NCI-H2227 (cell line): ENCODE results near the gene REELD1.

Experiments
- DNase-seq: peaks from one replicate; lab custom pipeline; 2025; ENCODE audit not compliant: unreplicated experiment; lab: John Stamatoyannopoulos, UW

REELD1 gene

DNA sequence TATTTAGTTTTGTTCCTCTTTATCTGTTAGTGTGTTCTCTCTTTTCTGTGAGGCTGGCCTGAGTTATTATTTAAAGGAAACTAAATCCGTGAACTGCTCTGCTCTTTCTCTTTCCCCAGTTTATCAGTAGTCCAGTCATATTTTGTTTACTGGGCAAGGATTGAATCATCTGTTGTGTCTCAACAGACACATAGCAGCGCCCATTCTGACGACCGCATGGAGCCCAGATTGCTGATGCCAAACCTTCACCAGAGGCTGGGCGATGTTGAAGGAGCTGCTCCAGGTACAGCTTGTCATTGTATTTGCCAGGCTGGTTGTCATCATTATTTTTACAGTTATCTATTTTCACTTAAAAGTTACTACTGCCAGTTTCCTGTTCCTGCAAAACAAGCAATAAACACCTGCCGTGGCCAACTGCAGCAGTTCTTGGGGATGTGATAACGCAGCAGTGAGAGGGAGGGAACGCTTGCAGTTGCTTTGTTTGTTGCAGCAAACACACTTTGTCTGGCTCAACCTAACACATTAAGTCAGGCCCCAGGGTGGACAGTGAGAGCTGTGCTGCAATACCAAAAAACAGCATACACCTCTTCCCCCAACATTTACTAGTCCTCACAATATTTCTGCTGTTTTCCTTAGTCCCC lies 10.1 kb downstream of the REELD1 start:
- no peak for DNase-seq

DNA sequence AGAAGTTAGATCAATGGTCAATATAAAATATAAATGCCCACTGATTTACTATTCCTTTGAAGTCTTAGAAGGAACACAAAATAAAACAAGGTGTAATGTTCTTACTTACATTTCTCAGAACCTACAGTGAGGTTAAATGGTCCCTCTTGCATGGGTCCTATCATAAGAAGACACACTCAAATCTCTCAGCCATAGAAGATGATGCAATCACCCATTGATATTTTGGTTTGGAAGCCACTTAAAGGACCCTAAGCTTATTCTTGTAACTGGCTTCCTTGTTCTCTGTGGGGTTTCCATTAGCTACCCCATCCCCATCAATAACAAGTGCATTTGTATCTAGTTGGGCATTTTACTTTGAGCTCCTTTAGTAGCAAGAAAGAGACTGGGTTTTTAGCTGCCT lies 15.1 kb downstream of the REELD1 start:
- DNase-seq = no peak

DNA sequence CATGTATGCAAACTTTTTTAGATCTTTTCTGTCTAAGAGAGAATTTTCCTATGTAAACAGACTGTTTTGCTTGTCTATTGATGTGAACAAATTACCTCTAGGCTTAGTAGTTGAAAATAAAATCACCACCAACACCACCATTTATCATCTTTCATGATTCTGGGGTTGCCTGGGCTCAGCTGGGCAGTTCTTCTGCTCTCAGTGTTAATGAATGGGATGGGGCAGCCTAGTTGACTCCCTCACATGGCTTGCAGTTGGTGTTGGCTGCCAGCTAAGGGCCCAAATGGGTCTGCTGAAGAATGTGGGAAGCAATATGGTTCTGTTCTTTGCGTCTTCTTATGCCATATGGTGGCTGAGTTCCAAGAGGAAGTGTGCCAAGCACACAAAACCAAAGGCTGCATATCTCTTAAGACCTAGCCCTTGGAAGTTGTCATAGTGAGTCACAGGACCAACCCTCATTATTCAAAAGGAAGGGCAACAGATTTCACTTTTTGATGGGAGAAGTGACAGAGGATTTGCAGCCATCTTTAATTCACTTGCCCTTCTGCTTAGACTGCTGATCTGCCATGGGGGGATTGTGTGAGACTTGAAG lies 17.9 kb downstream of the REELD1 start:
- DNase-seq = no peak

DNA sequence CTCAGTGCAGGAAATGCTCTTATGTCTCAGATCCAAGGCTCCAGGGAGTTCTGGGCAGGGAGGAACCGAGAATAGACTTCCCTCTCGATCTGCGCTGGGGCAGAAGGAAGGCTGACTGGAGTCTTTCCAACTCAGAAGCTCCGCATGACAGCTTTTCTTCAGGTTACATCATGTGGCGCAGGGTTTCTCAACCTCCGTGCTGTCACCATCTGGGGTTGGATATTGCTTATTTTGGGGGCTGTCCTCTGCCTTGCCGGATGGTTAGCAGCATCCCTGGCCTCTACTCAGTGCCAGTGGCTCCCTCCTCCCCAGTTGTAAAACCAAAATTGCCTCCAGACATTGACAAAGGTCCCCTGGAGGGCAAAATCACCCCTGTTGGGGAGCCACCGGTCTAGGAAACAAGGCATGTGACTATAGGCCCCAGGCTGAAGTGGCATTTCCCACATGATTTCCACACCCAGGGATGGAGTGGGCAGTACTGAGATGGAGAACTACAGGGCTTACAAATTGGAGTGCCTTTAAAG lies 21.4 kb downstream of the REELD1 start:
- DNase-seq = no peak

DNA sequence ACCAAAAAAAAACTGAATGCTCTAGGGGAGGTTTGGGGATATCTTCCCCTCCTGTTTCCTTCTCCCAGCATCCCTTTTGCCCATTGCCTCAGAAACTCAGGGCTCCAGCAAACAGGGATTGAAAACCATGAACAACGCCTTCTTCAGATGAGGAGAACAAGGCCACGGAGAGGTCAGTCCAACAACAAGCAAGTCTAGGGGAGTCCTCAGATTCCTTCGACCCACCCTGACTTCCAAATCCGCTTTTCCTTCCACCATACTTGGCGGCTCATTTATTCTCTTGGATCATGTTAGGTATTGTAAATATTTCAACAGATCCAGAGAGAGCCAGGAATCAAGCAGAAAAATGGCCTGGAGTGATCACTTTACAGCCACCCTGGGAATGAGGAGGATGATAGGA lies 21.9 kb downstream of the REELD1 start:
- no peak for DNase-seq

DNA sequence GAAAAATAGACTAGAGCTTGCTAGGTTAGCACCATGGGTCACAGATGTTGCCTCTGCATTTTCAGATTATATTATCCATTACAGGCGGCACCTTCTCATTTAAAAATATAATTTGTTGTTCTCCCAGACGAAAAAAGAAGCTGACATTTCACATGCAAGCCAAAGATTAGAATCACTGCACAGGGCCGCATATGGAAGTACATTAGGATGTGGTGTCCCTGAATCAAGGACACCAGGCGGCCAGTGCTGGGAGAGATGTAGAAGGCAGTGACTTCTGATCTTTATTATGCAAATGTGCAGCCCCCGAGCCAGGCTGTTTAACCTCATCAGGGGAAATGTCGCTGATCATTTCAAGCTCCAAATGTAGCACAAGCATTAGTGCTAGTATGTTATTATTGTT lies 22.8 kb downstream of the REELD1 start:
- DNase-seq = no peak

DNA sequence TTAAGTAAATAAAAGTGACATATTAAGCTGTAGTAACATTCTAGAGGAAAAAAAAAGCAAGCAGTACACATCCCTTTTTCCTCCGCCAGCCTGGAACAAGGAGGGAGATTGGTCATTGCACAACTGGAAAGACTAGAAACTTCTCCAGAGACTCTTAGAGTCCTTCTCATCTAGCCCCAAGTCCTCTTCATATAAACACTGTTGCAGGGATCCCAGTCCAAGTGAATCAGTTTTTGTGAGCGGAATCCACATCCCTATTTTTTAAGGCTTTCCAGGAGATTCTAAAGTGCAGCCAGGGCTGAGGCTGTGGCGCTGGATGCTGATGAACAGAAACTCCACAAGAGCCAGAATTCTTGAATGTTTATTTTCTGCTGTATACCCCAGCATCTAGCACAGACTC lies 23.8 kb downstream of the REELD1 start:
- DNase-seq = no peak

DNA sequence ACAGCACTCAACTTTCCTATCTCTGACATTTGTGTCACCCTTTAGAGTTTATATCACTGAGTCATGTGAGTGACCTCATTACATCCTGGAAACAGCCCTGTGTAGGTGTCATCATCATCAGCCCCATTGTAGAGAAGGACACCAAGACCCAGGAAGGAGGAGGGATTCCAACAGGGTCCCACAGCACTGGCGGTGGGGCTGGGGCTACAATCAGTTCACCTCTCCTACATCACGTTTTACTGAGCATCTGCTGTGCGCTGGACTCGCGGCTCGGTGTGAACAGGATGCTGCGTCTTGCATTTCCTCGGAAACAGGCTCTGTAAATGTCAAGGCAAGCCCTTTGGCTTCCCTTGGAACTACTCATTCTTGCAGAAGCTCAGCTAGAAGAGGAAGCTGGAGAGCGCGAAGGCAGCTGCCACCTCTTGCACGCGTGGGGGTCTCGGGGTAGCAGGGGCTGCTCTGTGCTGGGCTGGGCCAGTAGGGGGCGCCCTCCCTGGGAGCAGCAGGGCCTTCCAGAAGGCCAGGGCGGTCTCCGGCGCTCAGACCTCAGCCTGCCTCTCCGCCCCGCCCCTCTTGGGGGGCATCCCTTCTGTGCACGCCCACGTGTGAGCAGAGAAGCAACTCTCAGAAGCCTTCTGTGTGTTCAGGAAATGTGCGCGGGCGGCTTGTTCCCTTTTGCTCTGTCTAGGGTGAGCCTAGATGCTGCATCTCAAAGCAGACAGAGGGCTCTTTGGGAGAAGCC lies 29.0 kb downstream of the REELD1 start:
- no peak for DNase-seq

DNA sequence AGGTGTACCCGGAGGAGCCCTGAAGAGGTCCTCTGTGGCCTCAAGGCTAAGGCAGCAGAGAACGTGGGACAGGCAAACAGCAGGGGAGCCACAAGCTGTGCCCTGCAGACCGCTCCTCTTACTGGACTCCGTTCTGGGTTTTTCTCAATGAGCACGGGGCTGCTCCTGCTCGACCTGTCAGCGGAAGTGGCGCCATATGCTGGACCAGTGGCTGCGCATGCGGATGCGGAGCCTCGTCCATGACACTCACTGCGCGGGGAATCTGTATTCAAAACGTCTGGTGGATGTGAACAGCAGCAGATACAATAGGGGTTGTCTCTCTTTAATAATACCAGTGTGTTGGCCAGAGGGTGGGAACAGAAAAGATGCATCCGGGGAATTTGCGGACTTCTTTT lies 29.5 kb downstream of the REELD1 start:
- DNase-seq = no peak

DNA sequence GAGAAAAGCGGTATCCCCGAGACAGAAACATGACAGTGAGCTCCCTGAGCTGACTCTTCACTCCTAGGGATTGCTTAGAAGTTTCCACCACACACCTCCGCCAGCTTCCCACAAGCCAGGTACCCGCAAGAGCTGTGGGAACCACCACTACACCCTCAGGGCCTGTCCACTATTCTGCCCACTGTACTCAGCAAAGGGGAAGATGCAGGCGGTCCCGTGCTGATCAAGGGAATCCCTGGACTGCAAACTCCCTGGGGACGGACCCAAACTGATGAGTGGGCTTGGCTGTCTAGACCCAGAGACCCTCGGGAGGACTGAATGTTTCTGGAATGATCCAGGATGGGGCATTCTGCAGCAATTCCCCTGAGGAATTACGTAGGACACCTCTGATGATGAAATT lies 30.2 kb downstream of the REELD1 start:
- no peak for DNase-seq

DNA sequence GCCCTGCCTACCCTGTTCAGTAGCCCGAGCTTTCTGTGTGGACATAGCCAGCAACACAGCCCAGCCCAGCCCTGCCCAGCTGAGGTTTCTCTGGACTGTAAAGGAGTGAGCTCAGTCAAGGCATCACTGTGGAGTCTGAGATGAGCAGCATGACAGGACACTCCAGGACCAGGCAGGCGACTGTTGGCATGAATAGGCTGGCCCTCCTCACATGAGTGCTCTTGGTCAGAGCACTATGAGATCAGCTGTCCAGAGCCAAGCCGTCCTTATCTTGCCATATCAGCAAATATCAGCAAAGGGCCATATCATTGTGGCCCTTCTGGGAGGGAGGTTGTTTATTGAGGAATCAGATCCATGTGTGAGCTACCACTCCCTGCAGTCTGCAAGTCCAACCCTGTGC lies 30.9 kb downstream of the REELD1 start:
- no peak for DNase-seq

DNA sequence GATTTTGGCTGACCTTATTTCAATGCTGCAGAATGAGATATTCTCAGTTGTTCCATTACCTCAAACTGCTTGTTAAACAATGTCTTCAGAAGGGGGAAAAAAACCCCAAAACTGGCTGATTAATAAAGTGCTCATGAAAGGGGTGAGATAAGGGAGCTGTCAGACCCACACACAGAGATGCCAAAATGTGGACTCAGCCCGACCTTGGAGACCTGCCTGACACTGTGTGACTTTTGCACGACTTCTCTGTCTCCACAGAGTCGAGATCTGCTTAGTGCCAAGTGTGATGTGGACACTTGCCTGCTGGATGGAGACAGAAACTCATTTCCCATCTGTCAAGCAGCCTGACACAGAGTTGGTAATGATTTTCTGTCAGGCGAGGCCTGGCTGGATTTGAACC lies 31.5 kb downstream of the REELD1 start:
- DNase-seq = no peak

DNA sequence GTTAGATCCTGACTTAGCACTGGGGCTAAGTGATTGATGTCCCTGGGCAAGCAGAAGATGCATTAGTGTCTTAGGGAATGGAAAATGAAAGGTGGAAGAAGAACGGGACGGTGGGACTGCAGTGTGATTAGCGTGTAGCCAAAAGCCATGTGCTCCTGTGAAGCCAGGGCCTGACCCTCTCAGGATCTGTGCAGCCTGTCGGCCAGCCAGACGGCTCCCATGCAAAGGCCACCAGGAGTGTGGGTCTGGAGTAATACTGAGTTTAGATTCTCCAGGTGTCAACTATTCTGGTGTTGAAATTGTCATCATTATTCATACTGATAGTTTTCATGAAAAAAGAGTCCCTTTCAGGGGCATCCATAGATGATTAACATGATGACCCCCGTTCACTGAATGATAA lies 32.0 kb downstream of the REELD1 start:
- DNase-seq = no peak

DNA sequence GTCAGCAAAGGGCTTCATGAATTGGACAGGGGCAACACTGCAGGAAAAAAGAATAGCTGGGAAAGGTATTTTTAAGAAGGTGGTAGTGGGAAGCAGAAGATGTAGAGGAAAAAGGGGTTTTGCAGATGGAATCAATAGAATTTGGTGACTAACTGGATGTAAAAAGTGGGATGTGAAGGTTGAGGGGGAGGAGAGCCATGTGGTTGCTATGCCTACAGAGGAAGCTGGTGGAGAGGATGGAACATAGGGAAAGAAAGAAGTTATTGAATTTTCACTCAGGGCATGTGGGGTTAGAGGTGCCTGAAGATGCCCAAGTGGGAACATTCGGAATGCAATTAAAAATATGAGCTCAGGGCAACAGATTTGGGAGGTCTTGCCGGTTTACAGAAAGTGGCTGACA lies 33.0 kb downstream of the REELD1 start:
- DNase-seq = no peak

DNA sequence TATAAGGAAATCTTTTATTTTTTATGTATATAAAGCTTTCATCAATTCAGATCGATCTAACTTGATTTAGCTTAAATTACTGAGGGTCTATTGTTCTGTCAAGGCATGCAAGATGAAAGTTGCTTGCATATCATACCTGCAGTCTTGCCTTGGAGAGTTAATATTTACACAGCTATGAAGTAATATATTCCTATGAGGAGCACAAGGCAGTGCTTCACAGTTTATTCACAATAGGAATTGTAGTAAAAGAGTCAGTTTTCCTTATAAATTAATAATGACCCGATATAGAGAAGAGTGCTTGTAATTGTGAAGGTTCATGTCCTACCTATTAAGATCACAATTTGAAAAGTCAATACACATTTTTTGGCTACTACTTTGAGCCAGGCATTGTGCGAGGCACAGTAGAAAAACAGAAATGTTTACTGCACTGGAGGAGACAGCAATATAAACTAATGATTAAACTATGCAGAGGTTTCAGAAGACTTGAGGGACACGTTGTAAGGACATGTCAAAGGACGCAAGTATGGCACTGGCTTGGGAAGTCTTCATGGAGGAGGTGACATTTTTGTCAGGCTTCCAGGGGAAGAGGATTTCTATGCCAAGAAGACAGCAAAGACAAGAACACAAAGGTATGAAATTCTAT lies 38.8 kb downstream of the REELD1 start:
- DNase-seq = no peak

DNA sequence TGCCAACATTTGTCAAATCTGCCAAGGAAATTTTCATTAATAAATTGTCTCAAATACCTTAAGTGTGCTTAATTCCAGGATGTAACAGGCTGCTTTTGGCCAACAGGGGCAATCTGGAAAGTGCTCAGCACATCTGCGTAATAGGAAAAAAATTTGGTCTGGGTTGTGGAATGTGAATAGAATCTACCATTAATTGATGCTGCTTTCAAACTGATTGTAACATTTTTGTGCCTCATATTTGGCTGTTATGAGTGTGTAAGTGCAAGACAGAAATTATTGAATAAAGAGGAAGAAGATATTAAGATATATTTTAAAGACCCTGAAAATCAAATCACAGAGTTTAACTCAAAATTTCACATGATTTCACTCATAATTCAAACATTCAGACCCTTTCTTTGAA lies 41.1 kb downstream of the REELD1 start:
- DNase-seq = no peak

DNA sequence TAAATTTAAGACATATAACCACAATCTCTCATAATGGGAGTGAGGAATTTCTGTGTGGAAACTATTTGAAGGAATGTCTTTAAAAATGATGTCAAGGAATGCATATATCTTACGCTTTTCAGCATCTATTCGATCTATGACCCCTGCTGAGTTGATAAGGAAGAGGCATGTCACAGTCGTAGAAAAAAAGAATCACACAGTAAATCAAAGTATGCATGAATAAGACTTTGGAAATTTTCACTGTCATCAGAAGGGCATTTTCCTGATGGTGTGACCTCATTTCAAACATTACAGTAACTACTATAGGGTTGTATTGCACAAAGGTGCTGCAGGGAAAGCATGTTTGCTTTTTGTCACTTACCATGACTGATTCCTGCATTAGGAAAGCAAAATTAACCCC lies 41.5 kb downstream of the REELD1 start:
- no peak for DNase-seq

DNA sequence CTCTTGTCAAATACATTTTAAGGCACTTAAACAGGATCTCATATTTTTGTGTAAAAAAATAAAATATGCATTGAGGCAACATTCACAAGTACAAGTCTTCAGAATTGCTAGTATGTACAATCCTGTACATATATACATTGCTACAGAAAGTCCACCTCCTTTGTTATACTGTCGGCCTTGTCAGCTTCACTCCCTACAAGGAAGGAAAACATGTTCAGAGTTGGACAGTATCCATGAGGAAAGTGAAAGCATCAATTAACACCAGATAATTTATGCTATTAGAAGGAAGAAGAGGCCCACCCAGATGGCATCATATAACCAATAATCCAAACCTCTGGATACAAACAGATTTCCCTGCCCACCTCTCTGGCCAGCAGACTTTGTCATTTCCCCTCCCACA lies 42.0 kb downstream of the REELD1 start:
- DNase-seq = no peak

DNA sequence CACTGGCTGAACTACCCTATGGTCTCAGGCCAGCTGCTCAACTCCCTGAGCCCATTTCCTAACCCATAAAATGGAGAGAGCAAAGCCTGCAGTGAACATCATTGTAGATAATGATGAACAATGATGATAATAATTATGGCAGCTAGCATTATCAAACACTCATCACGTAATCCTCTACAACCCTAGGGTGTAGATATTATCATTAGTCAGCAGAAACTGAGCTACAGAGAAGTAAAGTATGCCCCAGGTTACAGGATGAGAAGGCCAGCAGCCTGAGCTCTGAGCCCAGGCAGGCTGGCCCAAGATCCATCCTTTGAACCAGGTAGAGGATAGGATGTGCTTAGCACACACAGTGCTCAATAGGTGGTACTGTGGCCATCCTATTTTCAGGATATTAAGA lies 43.2 kb downstream of the REELD1 start:
- DNase-seq = no peak

DNA sequence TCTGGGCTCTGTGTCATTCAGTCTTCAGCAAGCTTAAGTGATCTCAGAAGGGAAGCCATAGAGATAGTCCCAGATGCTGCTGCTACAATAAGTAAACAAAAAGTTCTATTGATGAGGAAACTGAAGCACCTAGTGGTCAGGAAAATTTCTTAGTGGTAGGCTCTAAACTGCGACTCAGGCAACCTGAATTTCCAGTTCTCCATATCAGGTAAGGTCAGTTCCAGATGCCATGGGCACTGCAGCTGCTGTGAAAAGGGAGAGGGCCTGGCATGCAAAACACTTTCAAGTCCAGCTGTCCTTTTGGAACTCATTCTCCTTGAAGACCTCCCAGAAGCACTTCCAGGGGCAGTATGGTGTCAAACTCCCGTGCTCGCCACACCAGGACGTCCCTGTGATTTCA lies 46.2 kb downstream of the REELD1 start:
- DNase-seq = no peak

DNA sequence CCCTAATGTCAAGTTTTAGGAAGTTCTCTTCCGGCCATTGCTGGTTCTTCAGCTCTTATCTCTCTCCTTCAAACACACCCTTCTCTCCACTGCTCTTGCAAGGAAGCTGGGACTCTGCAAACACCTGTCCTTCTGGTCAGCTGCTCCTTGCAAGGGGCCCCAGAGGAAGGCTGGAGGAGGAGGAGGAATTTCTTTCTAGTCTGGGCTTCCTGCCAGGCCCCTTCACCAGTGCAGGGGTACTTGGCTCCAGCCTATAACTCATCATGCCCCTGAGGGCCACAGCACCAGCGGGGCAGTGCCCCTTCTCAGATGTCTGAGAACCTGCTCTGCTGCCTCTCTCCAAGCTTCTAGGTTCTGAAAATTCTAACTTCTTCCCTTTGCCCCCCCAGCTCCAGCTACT lies 46.7 kb downstream of the REELD1 start:
- no peak for DNase-seq

DNA sequence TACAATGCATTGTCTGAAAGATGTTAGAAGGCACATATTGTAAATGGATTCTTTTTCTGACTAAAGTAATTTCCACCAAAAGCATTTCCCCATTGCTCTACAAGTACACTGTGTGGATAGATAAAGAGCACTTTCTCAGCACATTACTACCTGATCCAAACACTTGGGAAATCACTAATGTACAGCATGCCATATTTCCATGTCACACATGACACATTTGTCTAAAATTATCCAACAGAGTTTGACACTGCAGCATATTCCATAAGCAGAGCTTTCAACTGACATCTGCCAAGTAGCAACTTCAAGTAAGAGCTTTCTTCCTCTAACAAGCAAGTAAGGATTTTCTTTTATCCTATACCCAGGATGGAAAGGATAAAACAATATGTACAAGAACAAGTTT lies 49.5 kb downstream of the REELD1 start:
- DNase-seq = no peak
